T-helper 2 cell (primary cell): ENCODE data around the gene ATRN.

Experiments used
- DNase-seq, 5 experiments: peaks; one replicate each; pipeline versions ENCODE4 v3.0.0 to v3.0.0-alpha.2; 2012 to 2022

The ATRN gene

DNA sequence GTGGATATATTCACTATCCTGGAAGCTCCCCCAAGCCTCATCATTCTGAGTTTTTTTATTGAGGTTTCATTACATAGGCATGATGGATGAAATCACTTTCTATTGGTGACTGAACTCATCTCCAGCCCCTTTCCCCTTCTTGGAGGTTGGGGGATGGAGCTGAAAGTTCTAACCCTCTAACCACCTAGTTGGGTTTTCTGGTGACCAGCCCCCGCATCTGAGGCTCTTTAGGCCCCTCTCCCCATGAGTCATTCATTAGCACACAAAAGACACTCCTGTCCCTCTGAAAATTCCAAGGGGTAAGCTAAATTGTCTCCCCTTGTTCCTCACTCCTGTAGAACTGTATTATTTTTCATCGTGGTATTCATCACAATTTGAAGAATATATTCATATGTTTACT lies 159.1 kb downstream of the ATRN start:
- no peak for DNase-seq

DNA sequence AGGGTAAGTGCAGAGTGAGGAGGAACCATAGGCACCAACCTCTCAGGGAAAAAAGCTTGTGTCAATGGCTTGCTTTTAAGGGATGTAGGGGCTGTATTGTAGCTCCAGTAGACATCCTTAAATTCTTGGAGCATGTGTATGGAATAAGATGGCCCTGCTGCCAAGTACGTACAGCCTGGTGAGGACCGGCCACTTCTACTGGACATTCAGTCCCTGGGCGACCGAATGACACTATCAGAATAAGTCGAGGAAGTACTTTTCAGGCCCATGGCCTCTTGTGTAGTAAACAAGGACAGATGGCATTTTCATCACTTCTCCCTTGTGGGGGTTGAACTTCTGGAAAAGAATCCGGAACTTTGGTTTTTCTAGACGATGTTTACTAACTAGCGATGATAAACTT lies 159.6 kb downstream of the ATRN start:
- DNase-seq = no peak

- DNase-seq = no peak
Measured at GRCh38 chr20:3631534-3631933, 160.7 kb downstream of the ATRN start.

DNA sequence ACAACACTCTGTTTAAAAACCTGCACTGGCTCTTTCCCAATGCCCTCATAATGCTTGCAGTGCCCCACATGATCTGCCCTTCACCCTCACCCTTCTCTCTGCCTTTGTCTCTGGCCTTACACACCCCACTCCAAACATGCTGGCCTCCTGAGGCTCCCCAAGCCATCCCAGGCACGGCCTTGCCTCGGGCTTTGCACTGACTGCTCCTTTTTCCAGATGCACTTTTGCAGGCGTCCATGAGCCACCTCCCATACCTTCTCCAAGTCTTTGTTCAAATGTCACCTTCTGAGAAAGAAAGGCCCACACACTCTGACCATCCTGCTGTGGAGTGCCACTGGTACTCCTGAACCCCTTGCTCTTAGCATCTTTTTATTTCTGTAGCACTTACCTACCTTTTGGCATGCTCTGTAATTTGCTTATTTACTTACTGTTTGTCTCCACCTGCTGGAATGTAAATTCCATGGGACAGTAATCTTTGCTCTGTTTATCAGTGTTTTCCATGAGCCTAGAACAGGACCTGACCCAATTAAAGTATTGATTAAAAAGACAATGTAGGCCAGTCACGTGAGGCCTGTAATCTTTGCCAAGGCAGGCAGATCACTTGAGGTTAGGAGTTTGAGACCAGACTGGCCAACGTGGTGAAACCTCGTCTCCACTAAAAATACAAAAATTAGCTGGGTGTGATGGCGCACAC lies 161.6 kb downstream of the ATRN start:
- DNase-seq = no peak

DNA sequence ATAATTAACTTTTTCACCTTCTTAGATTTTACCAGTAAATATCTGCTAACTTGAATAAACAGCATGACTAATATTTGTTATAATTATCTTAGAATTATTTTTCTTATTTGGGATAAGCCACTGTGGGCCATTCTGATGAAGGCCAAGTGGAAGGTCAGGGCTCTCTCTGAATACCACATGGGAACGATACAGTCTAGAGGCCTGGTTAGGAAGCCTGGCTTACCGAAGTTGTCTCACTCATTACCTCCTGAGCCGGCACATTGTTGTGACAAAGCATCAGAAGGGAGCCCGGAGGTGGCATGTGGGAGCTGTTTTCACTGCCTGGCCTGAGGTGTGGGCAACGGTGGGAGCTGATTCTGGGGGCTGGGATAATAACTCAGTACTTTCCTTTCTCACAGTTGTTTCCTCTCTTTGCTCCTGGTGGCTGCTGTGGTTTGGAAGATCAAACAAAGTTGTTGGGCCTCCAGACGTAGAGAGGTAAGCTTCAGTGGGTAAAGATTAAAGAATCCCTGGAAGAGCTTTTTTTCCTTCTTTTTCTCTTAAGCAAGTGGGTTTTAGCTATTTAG lies 163.2 kb downstream of the ATRN start:
- DNase-seq = no peak

DNA sequence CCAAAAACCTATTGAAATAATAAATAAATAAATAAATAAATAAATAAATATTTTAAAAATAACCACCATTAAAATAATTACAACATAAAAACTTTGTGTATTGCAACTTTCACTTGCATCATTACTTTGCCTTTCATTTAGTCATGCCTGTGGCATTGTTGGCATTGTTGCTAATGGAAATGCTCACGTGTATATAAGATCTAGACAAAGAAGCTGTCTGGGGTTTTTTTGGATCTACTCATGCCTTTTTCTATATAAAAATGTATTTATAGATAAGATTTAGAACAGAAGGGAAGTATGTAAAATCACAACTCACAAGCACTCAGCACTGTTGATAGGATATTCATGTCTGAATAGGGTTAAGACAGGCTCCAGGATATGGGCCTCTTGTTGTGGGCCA lies 164.5 kb downstream of the ATRN start:
- DNase-seq = no peak

GRCh38 chr20:3640259-3640658 lies 169.4 kb downstream of the ATRN start:
- DNase-seq = no peak

DNA sequence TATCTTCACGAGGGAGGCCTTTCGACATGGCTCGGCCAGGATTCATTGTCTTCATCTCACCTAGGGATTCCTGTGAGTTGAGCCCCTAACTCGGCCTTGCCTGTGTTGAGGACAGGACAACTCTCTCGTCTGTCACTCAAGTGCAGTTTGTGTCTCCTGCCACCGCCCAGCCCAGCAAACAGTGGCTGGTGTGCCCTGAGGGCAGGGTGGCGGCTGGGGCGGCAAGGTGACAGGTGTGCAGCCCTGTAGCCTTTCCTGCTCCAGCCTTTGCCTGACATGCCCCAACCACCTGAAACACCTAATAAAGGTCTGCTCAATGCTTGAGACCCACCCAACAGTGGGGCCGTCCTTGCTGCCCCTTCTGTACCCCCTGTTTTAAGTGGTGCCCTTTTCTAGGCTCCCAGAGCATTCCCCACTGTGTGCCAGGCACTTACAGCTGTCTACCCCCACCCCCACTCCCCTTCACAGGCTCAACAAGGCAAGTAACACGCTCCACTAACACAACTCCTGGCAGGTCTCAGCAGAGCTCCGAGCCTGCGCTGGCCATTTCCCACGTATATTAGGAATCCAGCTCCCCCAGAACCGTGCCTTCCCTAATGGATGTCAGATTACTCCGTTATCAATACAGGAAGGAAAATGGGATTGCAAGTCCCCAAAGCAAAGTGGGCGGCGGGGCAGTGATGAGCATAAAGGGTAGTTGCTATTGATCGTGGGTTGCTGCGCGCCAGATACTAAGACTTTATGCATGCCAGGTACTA lies 174.7 kb downstream of the ATRN start:
- no peak for DNase-seq

DNA sequence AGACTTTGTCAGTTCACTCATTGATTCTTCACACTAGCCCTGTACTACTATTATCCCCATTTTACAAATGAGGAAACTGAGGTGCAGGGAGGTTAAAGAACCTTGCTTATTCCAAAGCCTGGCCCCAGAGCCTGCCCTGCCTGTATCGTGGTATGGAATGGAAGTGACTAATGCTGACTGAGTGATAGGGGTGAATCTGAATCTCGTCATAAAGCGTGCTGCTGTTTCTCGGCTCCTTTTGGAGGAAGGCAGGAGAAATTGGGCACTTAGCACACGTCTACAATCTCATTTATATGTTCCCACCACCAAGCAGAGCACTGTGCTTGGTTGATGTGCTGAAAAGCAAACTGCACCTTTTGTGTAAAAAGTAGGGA lies 175.2 kb downstream of the ATRN start:
- no peak for DNase-seq

DNA sequence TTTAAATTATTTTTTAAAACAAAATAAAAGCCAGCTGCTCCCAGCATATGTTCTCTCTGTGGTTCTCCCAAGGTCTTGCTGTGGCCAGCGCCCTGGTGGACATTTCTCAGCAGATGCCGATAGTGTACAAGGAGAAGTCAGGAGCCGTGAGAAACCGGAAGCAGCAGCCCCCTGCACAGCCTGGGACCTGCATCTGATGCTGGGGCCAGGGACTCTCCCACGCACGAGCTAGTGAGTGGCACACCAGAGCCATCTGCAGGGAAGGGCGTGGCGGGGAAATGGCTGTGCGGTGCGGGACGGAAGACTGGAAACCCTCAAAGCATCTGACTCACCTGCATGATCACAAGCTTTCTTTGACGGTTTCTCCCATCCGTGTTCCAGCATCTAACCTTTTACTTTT lies 175.8 kb downstream of the ATRN start:
- no peak for DNase-seq

DNA sequence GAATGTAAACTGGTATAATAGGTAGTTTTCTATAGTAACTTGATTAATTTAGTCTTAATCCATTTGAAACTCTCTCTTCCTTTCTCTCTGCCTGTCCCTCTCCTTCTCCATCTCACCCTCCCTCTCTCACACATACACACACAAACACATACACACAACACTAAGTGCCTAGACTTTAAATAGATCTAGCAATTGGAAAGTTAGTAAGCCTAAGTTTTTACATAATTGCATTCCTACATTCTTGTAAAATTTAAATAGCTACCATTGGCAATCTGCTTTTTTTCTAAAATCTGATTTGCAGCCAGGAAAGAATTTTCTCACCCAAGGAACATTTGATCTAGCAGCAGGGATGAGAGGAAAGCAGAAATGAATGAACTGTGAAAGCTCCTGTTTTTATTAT lies 176.7 kb downstream of the ATRN start:
- DNase-seq = no peak

DNA sequence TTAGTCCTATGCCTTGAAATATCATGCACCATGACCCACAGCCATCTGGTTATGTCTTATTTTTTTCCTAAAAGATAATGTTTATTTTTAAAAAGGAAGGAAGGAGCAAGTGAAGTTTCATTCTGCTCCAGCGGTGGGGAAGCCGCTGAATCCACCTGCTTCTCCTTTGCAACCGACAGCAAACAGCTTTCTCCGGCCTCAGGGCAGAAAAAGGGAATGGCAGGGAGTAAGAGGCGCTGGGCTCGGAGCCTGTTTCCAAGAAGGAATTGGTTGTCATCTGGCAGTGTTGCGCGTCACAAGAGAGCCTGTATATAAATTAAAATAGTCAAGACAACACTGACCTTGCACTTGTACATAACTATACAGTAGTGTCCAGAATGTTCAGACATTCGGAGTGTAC lies 178.1 kb downstream of the ATRN start:
- DNase-seq = no peak

GRCh38 chr20:3651204-3651962 lies 180.6 kb downstream of the ATRN start:
- no peak for DNase-seq

DNA sequence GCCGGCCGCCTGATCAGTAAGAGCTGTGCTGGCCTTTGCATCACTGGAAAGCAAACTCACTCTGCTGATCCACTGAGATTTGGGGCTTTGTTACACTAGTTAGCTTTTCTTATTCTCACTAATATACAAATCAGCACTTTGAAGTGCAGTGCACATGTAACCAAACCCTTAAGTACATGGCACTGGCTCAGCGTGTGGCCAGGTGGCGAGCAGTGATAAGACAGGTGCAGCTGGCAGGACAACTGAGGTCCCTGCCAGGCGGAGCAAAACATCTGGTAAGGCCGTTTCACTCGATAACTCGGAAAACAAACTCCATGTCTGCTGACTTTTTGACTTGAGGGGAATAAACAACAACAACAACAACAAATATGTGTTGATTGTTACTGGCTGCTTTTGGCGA lies 181.4 kb downstream of the ATRN start:
- no peak for DNase-seq

- no peak for DNase-seq
Measured at GRCh38 chr20:3652676-3653596, 182.1 kb downstream of the ATRN start.

DNA sequence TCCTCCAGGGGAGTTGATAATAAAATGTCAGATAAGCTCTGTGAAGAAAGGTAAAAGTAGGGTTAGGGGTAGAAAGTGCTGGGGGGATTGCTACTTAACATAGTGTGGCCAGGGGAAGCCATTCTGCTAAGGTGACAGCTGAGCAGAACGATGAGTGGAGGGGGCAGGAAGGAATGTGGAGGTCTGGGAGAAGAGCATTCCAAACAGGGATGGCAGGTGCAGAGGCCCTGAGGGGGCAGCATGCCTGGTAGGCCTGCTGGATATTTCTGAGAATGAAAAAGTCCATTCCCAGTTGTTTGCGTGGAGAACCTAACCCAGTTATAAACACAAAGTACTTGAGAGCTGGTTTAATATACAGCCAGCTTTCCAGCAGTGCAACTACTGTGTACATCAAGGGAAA lies 183.1 kb downstream of the ATRN start:
- no peak for DNase-seq

- no peak for DNase-seq
Measured at GRCh38 chr20:3654326-3655130, 183.7 kb downstream of the ATRN start.

GRCh38 chr20:3655131-3655405 lies 184.2 kb downstream of the ATRN start:
- no peak for DNase-seq

- DNase-seq = no peak
Measured at GRCh38 chr20:3658019-3658715, 187.3 kb downstream of the ATRN start.

DNA sequence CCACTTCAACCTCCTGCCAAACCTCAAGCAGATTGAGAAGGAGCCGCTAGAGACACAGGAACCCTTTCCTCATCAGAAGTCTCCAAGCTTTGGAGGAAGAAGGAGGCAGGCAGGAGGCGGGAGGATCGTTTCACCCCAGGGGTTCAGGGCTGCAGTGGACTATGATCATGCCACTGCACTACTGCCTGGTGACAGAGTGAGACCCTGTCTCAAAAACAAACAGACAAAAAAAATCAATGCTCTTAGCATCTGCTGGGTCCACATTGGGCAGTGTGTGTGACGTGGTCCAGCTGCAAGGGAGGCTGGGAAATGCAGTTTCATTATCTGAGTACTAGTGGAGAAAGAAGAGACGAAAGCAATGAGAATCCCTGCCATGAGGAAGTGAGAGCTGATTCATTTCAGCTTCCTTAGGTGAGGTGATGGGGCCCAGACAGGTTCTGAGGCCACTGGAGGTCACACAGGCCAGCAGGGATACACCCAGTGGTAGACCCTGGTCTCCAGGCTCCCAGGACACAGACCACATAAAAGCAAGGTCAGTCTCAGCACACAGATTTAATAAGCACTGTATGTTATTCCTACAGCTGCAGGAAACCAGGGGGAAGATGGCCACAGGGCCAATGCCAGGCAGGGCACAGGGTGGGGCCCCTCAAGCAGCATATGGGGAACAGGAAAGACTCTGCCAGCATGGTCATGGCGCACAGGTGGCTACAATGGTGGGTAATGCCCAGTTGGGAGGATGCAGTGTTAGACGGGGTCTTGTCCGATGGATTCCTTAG lies 188.1 kb downstream of the ATRN start:
- DNase-seq = peak in 1 of 5 experiments; percentile 75
